Measurements from ENCODE around the gene HTR2B.

- TF ChIP-seq ZNF274 (IDR thresholded peaks at IDR 0.05; ENCODE audit: low read depth, low read length) (no peak), YY1 (IDR thresholded peaks at IDR 0.05; ENCODE audit: insufficient read depth, insufficient read length) (no peak)
Measured at GRCh38 chr2:231113489-231113888, 11.4 kb downstream of the HTR2B start.

Data from NT2/D1 (cell line).